NCI-H1092 treated with DMSO at 0.1 percent for 48 hours (cell line): ENCODE results near the gene TP63.
A peak's percentile ranks its signal among the peaks of the same experiment; 100 is the strongest.

Source experiments
- DNase-seq: peaks from one replicate; lab custom pipeline; 2025; lab: John Stamatoyannopoulos, UW

Gene TP63

DNA sequence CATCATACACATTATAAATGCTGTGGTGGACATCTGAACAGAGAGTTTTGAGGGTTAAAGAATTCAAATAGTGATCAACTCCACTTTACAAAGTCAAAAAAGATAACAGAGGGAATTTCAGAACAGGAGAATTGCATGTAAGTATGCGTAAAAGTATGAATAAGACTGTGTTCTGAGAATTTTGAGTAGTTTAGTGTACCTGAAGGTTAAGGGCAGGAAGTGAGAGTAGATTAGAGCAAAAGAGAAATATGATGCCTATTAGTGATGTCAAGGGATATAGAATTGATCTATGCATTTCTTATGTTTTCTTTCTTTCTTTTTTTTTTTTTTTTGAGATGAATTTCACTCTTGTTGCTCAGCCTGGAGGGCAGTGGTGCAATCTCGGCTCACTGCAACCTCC lies 53.1 kb downstream of the TP63 start:
- DNase-seq, result no peak

DNA sequence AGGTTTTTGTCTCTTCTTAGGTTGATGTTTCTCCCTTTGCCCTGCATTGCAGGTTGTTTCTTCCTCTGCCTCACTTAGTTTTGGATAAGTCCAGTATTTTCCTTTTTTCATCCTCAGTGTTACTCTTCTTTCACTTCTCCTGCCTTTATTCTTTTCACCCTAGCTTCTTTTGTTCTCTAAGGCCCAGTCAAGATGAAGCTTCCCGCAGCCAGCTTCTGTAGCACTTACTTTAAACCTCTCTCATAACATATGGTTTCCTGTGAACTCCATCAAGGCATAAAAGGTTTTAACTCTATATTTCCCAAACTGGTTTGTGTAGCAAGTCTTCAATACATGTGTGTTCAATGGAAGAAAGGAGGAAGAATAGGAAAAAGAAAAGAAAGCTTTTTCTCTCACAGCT lies 54.1 kb downstream of the TP63 start:
- no peak for DNase-seq

GRCh38 chr3:189685860-189686259 lies 54.7 kb downstream of the TP63 start:
- no peak for DNase-seq

GRCh38 chr3:189687475-189687874 lies 56.3 kb downstream of the TP63 start:
- no peak for DNase-seq

- peak; percentile 50 for DNase-seq
Measured at GRCh38 chr3:189688262-189688661, 57.1 kb downstream of the TP63 start.

DNA sequence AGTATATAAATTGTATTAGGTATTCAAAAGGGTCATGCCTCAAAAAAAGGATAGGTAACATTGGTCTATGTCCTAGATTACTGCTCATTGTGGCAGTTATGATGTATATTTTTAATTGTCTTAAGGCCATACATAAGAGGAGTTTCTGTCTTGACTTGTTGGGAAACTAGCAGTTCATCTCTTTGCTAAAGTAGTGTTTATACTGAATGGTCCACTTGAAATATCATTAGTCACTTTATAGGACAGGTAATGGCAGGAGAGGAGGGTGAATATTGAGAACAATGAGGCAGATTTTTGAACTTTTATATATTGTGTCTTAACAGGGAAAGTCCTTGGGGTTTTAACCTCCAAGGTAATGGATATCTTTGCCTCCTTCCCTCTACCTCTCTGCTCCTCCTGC lies 58.4 kb downstream of the TP63 start:
- DNase-seq, result no peak

- DNase-seq, result no peak
Measured at GRCh38 chr3:189690237-189690636, 59.0 kb downstream of the TP63 start.

DNA sequence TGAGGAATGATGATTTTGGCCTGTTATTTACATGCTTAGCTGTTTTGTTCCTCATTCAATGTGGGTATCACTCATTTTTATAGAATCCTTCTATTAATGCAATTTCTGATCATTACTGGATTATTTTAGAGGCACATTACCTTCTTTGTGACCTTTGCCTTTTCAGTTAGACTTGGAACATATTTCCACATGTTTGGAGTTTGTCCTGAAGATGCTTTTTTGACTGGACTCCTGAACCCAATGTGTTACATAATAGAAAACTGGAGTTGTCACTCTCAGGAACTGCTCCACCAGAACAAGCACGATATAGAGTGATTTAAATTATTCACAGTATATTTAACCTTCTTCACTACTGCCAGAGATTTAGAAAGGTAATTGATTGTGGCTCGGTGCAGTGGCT lies 59.5 kb downstream of the TP63 start:
- no peak for DNase-seq

- DNase-seq, result no peak
Measured at GRCh38 chr3:189695400-189695799, 64.2 kb downstream of the TP63 start.

GRCh38 chr3:189698811-189699210 lies 67.6 kb downstream of the TP63 start:
- DNase-seq, result no peak

GRCh38 chr3:189699885-189700284 lies 68.7 kb downstream of the TP63 start:
- DNase-seq, result no peak

- DNase-seq, result no peak
Measured at GRCh38 chr3:189702066-189702646, 71.0 kb downstream of the TP63 start.

DNA sequence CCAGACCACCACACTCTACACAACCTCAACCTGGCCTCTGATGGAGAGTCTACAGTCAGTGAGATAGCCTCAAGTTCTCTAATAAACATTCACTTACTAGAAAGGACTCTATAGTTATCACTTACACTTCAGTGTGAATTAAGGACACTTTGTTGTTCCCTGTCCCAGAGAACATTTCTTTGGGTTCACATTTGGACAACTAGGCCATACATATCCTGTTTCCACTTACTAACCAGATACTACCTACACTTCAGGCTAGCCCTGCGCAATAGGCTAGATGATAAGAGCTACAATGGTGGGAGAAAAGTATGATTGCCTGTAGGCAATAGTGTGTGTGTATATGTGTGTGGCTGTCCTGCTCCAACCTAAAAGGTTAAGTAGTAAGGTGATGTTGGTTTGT lies 72.7 kb downstream of the TP63 start:
- DNase-seq, result no peak

DNA sequence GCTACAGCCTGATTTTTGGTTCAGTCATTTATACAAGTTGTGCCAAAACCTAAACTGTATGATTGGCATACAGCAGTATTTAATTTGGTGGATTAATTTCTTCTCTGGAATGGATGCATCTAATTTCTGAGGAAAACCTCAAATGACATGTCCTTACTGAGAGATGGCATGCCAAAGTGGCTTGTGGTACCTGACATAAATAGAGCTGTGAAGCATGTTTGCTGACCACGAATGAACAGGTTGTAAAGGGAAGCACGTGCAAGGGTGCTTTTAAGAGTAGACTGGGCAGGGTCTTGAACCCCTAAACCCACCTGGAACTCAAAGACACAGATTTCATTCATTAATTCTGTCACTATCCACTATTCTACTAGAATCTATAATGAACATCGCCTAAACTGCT lies 77.2 kb downstream of the TP63 start:
- no peak for DNase-seq

DNA sequence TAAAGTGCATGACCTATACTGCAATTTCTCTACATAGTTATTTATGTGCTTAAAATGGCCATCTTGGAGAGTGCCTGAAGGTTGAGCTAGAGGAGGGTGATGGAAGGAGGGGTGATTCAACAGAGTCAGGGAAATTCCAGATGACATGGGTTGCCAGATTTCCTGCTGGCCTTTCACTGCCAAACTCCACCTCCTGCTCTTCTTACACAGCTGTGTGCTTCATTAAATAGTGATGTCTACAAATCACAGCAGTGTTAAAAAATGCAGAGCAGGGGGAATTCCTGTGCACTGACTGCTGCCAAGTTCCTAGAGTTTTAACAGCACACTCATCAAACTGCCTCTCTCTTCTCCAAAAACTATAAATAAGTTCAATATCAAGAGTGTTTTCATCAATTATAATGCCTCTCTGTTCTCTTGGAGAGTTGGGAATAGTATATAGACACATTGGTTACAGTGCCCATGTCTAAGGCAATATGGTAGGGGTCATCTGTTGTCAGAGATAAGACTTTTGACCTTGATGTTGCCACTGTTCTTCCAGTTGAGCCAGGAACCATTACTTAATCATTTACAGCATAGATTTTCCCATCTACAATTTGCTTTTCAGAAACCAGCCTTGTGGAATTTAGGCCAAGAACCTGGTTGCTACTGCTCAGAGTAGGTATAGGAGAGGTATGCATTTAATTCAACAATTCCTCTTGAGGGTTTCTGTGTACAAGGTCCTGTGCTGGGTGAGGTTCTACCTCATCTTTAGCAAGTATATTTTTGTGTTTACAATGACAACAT lies 79.6 kb downstream of the TP63 start:
- peak; percentile 15 for DNase-seq

- peak; percentile 99 for DNase-seq
Measured at GRCh38 chr3:189712906-189713483, 81.8 kb downstream of the TP63 start.

GRCh38 chr3:189714991-189715961 lies 84.1 kb downstream of the TP63 start:
- DNase-seq, result no peak

DNA sequence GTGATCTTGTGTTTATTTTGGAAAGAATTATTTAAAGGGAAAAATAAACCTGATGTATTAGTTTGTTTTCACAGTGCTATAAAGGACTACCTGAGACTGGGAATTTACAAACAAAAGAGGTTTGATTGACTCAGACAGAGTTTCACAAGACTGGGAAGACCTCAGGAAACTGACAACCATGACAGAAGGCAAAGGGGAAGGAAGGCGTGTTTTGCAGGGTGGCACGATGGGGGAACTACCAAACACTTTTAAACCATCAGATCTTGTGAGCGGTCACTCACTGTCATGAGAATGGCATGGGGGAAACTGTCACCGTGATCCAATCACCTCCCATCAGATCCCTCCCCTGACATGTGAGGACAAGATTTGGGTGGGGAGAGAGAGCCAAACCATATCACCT lies 87.0 kb downstream of the TP63 start:
- DNase-seq, result no peak

DNA sequence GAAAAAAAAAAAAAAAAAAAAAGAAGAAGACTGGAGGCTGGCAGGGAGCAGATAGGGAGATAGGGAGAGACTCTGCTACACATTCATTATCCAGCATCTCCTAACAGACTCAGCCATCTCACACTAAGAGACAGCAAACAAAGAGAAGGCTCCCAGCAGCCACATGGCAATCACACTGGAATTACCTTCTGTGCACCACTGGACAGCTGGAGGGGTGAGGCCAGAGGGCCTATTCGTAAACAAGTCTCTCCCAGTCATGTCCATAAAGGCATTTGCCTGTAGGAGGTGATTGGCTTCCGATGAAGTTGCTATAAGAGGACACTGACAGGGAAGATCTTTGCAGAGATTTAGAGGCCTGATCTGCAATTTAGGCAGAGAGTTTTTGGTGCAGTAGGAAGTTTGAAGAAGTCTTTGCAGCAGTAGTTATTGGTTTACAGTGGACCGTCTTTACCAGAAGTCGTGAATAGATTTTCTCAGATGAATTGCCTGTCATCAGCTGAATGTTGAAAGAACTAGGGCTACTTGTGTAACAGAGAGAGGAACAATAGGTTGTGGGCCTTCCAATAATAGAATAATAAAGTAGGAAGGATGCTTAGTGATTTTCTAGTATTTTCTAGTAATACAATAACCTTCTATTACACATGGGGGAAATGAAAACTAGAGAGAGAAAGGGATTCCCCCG lies 89.7 kb downstream of the TP63 start:
- DNase-seq, result no peak

DNA sequence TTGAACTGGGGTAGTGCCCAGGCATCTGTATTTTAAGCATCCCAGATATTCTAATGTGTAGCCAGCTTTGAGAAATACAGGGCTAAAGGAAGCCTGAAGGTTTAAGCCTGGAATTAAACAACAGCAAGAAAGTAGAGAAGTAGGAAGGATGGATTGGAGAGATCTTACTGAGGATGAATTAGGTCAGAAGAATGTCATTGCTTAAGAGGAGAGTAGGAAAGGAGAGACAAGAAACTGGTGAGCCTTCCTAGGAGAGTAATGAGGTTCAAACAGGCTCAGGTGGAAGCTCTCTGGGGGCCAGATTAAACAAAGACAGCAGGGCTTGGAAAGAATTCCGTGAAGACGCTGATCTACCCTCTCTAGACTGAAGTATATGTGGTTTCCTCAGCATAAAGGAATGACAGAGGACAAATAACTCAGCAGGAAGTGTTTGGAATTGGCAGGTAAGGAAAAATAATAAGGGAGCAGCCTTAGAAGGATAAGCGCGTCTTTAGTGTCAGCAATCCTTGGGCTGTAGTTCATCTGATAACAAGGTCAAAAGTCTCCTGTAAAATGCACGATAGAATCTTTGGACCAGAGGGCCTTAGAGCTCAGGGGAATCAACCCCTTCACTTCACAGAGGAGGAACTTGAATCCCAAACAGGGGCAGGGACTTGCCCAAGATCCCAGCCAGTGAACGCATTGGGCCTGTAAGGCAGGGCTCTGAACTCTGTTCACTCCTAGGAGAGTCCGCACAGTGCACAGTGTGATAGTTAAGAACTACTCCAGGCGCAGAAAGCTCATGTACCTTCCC lies 90.9 kb downstream of the TP63 start:
- DNase-seq, result no peak

DNA sequence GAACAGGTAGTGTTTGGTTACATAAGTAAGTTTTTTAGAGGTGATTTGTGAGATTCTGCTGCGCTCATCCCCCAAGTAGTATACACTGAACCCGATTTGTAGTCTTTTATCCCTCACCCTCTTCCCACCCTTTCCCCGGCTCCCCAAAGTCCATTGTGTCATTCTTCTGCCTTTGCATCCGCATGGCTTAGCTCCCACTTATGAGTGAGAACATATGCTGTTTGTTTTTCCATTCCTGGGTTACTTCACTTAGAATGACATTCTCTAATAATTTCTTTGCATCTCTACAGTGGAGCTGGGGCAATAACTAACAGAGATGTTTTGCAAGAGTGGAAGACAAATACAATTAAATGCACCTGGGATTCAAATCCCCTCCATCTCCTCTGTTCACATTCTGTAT lies 93.2 kb downstream of the TP63 start:
- peak; percentile 12 for DNase-seq
